DOHH2 (cell line): ENCODE measurements around the gene WDR74.
"Not testable (repeated sequence)": the region's sequence is repeated elsewhere in the genome, so short reads cannot be mapped to it uniquely, and the experiment has no call there.

Source experiments
- H3F3A ChIP-seq: fragments of 200-600 bp; sonication (generic), shearing (Covaris generic); 2 replicates; pipeline ENCODE4 v1.6.0; 2016; ENCODE audit warnings: antibody characterized with exemption, mild to moderate bottlenecking; ENCODE audit not compliant: control insufficient read depth, insufficient read depth
- H3K27ac ChIP-seq: fragments of 200-600 bp; sonication (generic); 2 replicates; pipeline ENCODE4 v1.5.1; 2014; ENCODE audit warnings: low read depth, mild to moderate bottlenecking, low read length, moderate library complexity
- H3K27me3 ChIP-seq: fragments of 200-600 bp; sonication (generic); 2 replicates; pipeline ENCODE4 v1.6.1; 2014; ENCODE audit warnings: mild to moderate bottlenecking, low read length, mixed read lengths; ENCODE audit not compliant: control insufficient read depth
- H3K36me3 ChIP-seq: fragments of 200-600 bp; sonication (generic); 2 replicates; pipeline ENCODE4 v1.6.1; 2014; ENCODE audit warnings: mild to moderate bottlenecking, low read length, moderate library complexity, mixed read lengths; ENCODE audit not compliant: control insufficient read depth
- H3K4me1 ChIP-seq: fragments of 200-600 bp; sonication (generic); 2 replicates; pipeline ENCODE4 v1.6.1; 2014; ENCODE audit warnings: mild to moderate bottlenecking, low read length, mixed read lengths; ENCODE audit not compliant: control insufficient read depth
- H3K4me2 ChIP-seq: fragments of 200-600 bp; sonication (generic); 2 replicates; pipeline ENCODE4 v1.6.0; 2014; ENCODE audit warnings: mild to moderate bottlenecking, low read length, moderate library complexity
- H3K4me3 ChIP-seq: fragments of 200-600 bp; sonication (generic); 2 replicates; pipeline ENCODE4 v1.5.1; 2014; ENCODE audit warnings: mild to moderate bottlenecking, low read length, mixed read lengths
- H3K79me2 ChIP-seq: fragments of 200-600 bp; sonication (generic); 2 replicates; pipeline ENCODE4 v1.6.1; 2014; ENCODE audit warnings: mild to moderate bottlenecking, low read length, mixed read lengths; ENCODE audit not compliant: control insufficient read depth
- H3K9me2 ChIP-seq: fragments of 200-600 bp; sonication (generic); replicated peaks from 2 replicates; pipeline ENCODE4 v1.6.1; 2014; ENCODE audit warnings: mild to moderate bottlenecking, low read length, mixed read lengths; ENCODE audit not compliant: control insufficient read depth
- H3K9me3 ChIP-seq: fragments of 200-600 bp; sonication (generic); 2 replicates; pipeline ENCODE4 v1.6.1; 2014; ENCODE audit warnings: antibody characterized with exemption, low read length, mixed read lengths; ENCODE audit not compliant: control insufficient read depth, insufficient read depth
- H4K20me1 ChIP-seq: fragments of 200-600 bp; sonication (generic); 2 replicates; pipeline ENCODE4 v1.6.0; 2014; ENCODE audit warnings: low read depth, mild to moderate bottlenecking, antibody characterized with exemption, low read length, moderate library complexity; ENCODE audit not compliant: control insufficient read depth, insufficient read depth
- EZH2phosphoT487 ChIP-seq: fragments of 200-600 bp; sonication (generic); IDR thresholded peaks from 2 replicates; pipeline ENCODE4 v1.6.1; 2017; ENCODE audit warnings: borderline replicate concordance, mild to moderate bottlenecking, antibody characterized with exemption, low read length, moderate library complexity, mixed read lengths
- TF ChIP-seq, protein P1 (sequence below): fragments of 200-600 bp; sonication (generic); IDR thresholded peaks from one replicate; pipeline ENCODE4 v1.5.1; 2014; ENCODE audit warnings: antibody characterized with exemption, mild to moderate bottlenecking, low read depth, low read length; ENCODE audit not compliant: poor library complexity, severe bottlenecking

WDR74 gene

DNA sequence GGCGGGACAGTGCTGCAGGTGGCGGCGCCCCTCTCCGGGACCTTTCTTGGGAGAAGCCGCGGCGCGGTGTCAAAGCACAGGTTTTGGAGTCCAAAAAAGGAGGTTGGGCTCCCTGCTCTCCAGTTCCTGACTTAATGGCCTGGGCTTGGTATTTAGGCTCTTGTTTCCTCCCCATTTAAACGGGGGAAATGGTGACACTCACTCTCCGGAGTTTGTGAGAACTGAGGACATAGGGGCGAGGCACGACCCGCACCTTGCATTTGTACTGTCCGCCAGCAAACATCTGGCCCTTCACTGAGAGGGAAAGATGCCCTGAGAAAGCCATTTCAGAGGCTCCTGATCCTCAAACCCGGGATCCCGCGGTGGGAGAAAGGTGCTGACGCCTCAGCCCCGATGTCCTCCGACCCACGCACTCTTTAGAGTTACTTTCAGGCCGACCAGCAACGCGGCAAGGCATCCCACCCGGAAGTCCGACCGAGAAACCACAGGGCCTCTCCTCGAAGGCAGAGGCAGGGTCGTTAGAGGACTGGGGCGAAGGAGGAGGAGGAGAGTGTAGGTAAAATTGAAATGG is 2.9 kb upstream of the WDR74 start:
- Histone ChIP-seq H3K4me2 (peak overlapping the region; percentile 86), H3K4me3 (peak overlapping the region; percentile 73), H3K9me3 (no peaks in the 10 kb centered on the region), H3K9me2 (no peaks in the 10 kb centered on the region), H3F3A (peaks cover 27% of the 10 kb centered on the region), H3K79me2 (peaks cover 25% of the 10 kb centered on the region), H3K4me1 (peaks cover 35% of the 10 kb centered on the region), H3K27me3 (no peaks in the 10 kb centered on the region), H3K36me3 (peaks cover 17% of the 10 kb centered on the region), H4K20me1 (no peaks in the 10 kb centered on the region), H3K27ac (peak overlapping the region; percentile 89)
- TF ChIP-seq, protein P1, sequence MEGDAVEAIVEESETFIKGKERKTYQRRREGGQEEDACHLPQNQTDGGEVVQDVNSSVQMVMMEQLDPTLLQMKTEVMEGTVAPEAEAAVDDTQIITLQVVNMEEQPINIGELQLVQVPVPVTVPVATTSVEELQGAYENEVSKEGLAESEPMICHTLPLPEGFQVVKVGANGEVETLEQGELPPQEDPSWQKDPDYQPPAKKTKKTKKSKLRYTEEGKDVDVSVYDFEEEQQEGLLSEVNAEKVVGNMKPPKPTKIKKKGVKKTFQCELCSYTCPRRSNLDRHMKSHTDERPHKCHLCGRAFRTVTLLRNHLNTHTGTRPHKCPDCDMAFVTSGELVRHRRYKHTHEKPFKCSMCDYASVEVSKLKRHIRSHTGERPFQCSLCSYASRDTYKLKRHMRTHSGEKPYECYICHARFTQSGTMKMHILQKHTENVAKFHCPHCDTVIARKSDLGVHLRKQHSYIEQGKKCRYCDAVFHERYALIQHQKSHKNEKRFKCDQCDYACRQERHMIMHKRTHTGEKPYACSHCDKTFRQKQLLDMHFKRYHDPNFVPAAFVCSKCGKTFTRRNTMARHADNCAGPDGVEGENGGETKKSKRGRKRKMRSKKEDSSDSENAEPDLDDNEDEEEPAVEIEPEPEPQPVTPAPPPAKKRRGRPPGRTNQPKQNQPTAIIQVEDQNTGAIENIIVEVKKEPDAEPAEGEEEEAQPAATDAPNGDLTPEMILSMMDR: no peak
- TF ChIP-seq EZH2phosphoT487: no peak

DNA sequence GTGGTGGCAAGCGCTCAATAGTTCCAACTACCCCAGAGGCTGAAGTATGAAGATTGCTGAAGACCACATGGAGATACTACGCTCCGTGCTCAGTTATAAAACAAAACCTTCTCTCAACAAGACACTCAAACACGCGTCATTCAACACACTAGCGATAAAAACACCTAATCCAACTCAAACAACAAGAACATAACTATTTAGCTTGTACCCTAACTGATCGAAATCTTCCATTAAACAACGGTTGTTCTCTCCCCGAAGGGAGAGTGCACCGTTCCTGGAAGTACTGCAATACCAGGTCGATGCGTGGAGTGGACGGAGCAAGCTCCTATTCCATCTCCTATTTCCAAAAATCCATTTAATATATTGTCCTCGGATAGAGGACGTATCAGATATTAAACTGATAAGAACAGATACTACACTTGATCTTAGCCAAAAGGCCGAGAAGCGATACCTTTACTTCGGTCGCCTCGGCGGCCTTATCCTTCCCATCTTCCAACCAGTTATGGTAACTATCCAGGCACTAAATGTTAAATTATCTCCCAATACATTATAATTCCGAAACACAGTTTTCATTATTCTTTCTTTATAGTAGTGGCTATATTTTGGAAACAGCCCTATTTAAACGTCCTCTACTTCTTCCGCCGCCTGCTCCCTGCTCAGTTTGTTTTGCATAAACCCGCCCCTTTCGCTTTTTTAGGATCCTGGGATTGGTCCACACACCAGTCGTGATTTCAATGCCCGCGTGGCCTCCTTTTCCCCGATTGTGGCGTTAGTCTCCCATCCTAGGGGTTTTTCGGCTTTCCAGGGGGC is 2.2 kb upstream of the WDR74 start:
- H3K9me3 ChIP-seq: no peaks in the 10 kb centered on the region
- TF ChIP-seq EZH2phosphoT487: no peak
- TF ChIP-seq, protein P1: no peak
- peaks cover 24% of the 10 kb centered on the region for H3K36me3 ChIP-seq
- H4K20me1 ChIP-seq: no peaks in the 10 kb centered on the region
- H3K4me3 ChIP-seq: peak overlapping the region; percentile 85
- no peaks in the 10 kb centered on the region for H3K9me2 ChIP-seq
- H3K4me1 ChIP-seq: peaks cover 35% of the 10 kb centered on the region
- H3K4me2 ChIP-seq: peak overlapping the region; percentile 86
- no peaks in the 10 kb centered on the region for H3K27me3 ChIP-seq
- H3K79me2 ChIP-seq: peaks cover 32% of the 10 kb centered on the region
- peak overlapping the region; percentile 89 for H3K27ac ChIP-seq
- peaks cover 27% of the 10 kb centered on the region for H3F3A ChIP-seq

- H3K27me3 ChIP-seq, H4K20me1 ChIP-seq, H3K9me2 ChIP-seq, H3K9me3 ChIP-seq: not testable (repeated sequence)
- Histone ChIP-seq H3K36me3 (peaks cover 31% of the 10 kb centered on the region), H3K4me3 (peak overlapping the region; percentile 85), H3K27ac (peak overlapping the region; percentile 89), H3K4me2 (peak overlapping the region; percentile 86), H3F3A (peaks cover 27% of the 10 kb centered on the region), H3K4me1 (peaks cover 35% of the 10 kb centered on the region), H3K79me2 (peaks cover 39% of the 10 kb centered on the region)
These were observed 1.5 kb upstream of the WDR74 start for GRCh38 chr11:62840721-62841360.

- H4K20me1 ChIP-seq: no peaks in the 10 kb centered on the region
- TF ChIP-seq EZH2phosphoT487: no peak
- TF ChIP-seq, protein P1: no peak
- H3K27me3 ChIP-seq: no peaks in the 10 kb centered on the region
- H3K9me2 ChIP-seq: no peaks in the 10 kb centered on the region
- peaks cover 59% of the 10 kb centered on the region for H3K79me2 ChIP-seq
- no peaks in the 10 kb centered on the region for H3K9me3 ChIP-seq
- H3K27ac ChIP-seq: no peak overlapping the region
- peaks cover 22% of the 10 kb centered on the region for H3F3A ChIP-seq
- H3K36me3 ChIP-seq: peaks cover 67% of the 10 kb centered on the region
- H3K4me2 ChIP-seq: no peak overlapping the region
- H3K4me3 ChIP-seq: no peak overlapping the region
- peaks cover 31% of the 10 kb centered on the region for H3K4me1 ChIP-seq
These were observed 4.1 kb downstream of the WDR74 start for GRCh38 chr11:62835336-62835735.
